HepG2 (cell line): ENCODE data around the gene SPACDR.

ENCODE experiments used
- EZH2 ChIP-seq: conservative IDR thresholded peaks from 2 replicates; pipeline ENCODE4 v1.6.1; 2012; ENCODE audit warnings: mild to moderate bottlenecking, low read depth, low read length, moderate library complexity
- FOXM1 ChIP-seq: sonication (generic); formaldehyde crosslinking; IDR thresholded peaks from 2 replicates; pipeline ENCODE4 v1.5.0; 2020; ENCODE audit warnings: missing genetic modification reagents
- JUN ChIP-seq: sonication (generic); formaldehyde crosslinking; IDR thresholded peaks from 2 replicates; pipeline ENCODE4 v1.4.0; 2020; ENCODE audit warnings: mild to moderate bottlenecking, missing genetic modification reagents
- KLF6 ChIP-seq: IDR thresholded peaks from 2 replicates; pipeline ENCODE4 v1.8.0; 2016; ENCODE audit warnings: missing biosample characterization, missing genetic modification reagents
- NBN ChIP-seq: fragments of 450-650 bp; conservative IDR thresholded peaks from 2 replicates; pipeline ENCODE4 v1.6.1; 2017
- NFIC ChIP-seq: IDR thresholded peaks from 2 replicates; pipeline ENCODE4 v1.6.1; 2012; ENCODE audit warnings: mild to moderate bottlenecking, low read length, inconsistent platforms
- POLR2AphosphoS2 ChIP-seq: IDR thresholded peaks from 2 replicates; pipeline ENCODE4 v1.6.1; 2011; ENCODE audit warnings: low read depth, low read length, improper control_type of control experiment
- POLR2AphosphoS5 ChIP-seq: IDR thresholded peaks from 2 replicates; pipeline ENCODE4 v1.6.1; 2012; ENCODE audit warnings: low read depth, low read length
- SOX6 ChIP-seq, 2 experiments: fragments of 450-650 bp in 1 of 2; sonication (generic) in 1 of 2; formaldehyde crosslinking in 1 of 2; IDR thresholded peaks; 2 replicates each; pipeline versions ENCODE4 v1.4.0 to v1.6.1; 2017 to 2020; ENCODE audit warnings: antibody characterized with exemption in 1 of 2, mild to moderate bottlenecking in 1 of 2, missing genetic modification reagents in 1 of 2
- ZNF792 ChIP-seq: IDR thresholded peaks from 2 replicates; pipeline ENCODE4 v1.6.1; 2016
- TF ChIP-seq, protein P1 (sequence below), 2 experiments: sonication (generic) in 1 of 2; formaldehyde crosslinking in 1 of 2; IDR thresholded peaks; 2 replicates each; pipeline versions ENCODE4 v1.5.1 to v1.6.1; 2011 to 2020; ENCODE audit warnings: borderline replicate concordance in 1 of 2, low read depth in 1 of 2, low read length in 1 of 2, mild to moderate bottlenecking in 1 of 2, missing genetic modification reagents in 1 of 2, moderate library complexity in 1 of 2

DNA sequence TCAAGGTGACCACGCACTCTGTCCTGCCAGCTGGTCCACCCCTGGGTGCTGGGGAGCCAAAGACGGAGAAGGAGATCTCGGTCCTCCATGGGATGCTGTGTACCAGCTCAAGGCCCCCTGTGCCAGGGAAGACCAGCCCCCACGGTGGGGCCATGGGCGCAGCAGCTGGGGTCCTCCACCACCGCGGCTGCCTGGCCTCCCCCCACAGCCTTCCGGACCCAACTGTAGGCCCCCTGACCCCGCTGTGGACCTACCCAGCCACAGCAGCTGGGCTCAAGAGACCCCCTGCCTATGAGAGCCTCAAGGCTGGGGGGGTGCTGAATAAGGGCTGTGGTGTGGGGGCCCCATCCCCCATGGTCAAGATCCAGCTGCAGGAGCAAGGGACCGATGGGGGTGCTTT lies 25.1 kb upstream of the SPACDR start:
- TF ChIP-seq NFIC (no peak), NBN (no peak), KLF6 (no peak), POLR2AphosphoS5 (no peak), EZH2 (no peak), SOX6 (IDR thresholded peaks at IDR 0.05) (no peak), SOX6 (CRISPR knock-in tag; IDR thresholded peaks at IDR 0.05) (no peak), ZNF792 (CRISPR knock-in tag) (no peak), FOXM1 (CRISPR knock-in tag) (no peak), POLR2AphosphoS2 (no peak), JUN (CRISPR knock-in tag) (no peak)
- TF ChIP-seq, protein P1, sequence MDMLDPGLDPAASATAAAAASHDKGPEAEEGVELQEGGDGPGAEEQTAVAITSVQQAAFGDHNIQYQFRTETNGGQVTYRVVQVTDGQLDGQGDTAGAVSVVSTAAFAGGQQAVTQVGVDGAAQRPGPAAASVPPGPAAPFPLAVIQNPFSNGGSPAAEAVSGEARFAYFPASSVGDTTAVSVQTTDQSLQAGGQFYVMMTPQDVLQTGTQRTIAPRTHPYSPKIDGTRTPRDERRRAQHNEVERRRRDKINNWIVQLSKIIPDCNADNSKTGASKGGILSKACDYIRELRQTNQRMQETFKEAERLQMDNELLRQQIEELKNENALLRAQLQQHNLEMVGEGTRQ (IDR thresholded peaks at IDR 0.05; ENCODE audit: low read depth, low read length) = no peak
- TF ChIP-seq, protein P1 (CRISPR knock-in tag; IDR thresholded peaks at IDR 0.05; ENCODE audit: borderline replicate concordance) = no peak
